ENCODE data around the gene KRT16.

- TF ChIP-seq CTCF (IDR thresholded peaks at IDR 0.05; ENCODE audit: extremely low read depth in 1 of 2, insufficient read depth in 1 of 2, low read depth in 1 of 2, low read length in 2 of 2) (no peak), POLR2A (IDR thresholded peaks at IDR 0.05; ENCODE audit: low read depth, low read length) (no peak), EZH2 (IDR thresholded peaks at IDR 0.05; ENCODE audit: borderline replicate concordance, low read depth, low read length, severe bottlenecking) (no peak), POLR2AphosphoS5 (IDR thresholded peaks at IDR 0.05; ENCODE audit: insufficient read depth, low read depth, low read length) (no peak)
Observed at GRCh38 chr17:41629316-41629715, 16.7 kb upstream of the KRT16 start.
